ENCODE measurements around the gene ITGA4. TPM values are rescaled to one million over a fixed set of nuclear protein-coding genes. Genes with fewer than 3 reads are reported as not detected.
"Not testable (repeated sequence)": the region's sequence is repeated elsewhere in the genome, so short reads cannot be mapped to it uniquely, and the experiment has no call there.

Gene ITGA4
- total RNA-seq, 2 experiments from 2014 or later, result 27.7 to 33.6 TPM

DNA sequence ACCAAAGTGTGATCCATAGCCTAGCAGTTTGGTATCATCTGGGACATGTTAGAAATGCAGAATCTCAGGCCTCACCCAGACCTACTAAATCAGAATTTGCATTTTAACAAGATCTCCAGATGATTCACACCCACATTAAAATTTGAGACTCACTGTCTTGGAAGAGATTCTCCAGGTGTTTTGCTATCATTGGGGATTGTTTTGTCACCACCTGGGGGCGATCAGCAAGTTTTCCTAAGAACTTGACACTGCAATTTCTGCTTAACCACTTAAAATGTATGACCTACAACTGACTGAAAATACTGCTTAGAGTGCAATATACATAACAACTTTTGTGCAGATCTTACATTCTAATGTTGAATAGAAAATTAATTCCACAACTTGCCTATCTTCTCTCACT lies 18.9 kb upstream of the ITGA4 start:
- ChIA-PET CTCF (interaction anchor here (1.3 to 1.7 kb wide), 2 partner anchors 20 to 24 kb away, joined by 3 read pairs; no protein-coding TSS in a partner anchor), POLR2A (no interaction called here)
- intact Hi-C loops (cut with DNase I, micrococcal nuclease), result loop anchor here in 1 of 2 experiments (10.0 kb wide), 1 partner anchor 277 kb away; no protein-coding TSS in a partner anchor
- ATAC-seq (peak; percentile 58), DNase-seq (peak; percentile 33)
- Mint-ChIP-seq H3K4me1 (peaks cover 17% of the 10 kb centered on the region), H3K27me3 (no peaks in the 10 kb centered on the region), H3K4me3 (no peak overlapping the region), H3K27ac (no peak overlapping the region), H3K36me3 (ENCODE audit: low read depth) (no peaks in the 10 kb centered on the region), H3K9me3 (ENCODE audit: low read depth) (peaks cover 2% of the 10 kb centered on the region)

DNA sequence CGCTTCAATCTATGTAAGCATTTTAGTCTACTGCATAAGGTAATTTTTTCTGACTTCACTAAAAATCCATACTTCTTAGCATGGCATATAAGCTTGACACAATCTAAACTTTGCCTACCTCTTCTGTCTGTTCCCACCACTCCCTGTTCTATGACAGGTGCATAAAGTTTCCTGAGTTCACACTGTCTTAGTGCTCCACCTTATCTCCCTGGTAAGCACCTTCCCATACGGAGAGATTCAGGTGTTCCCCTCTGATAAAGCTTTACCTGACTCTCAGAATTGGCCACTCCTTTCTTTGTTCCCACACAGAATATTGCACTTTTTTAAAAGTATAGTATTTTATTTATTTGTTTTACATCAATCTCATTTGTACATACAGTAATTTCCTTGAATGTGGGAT lies 16.8 kb upstream of the ITGA4 start:
- no peaks in the 10 kb centered on the region for H3K27me3 Mint-ChIP-seq
- ATAC-seq (no peak), DNase-seq (no peak)
- H3K9me3 Mint-ChIP-seq (ENCODE audit: low read depth), result no peaks in the 10 kb centered on the region
- H3K4me1 Mint-ChIP-seq, result peaks cover 29% of the 10 kb centered on the region
- H3K27ac Mint-ChIP-seq, result no peak overlapping the region
- no peaks in the 10 kb centered on the region for H3K36me3 Mint-ChIP-seq (ENCODE audit: low read depth)
- no peak overlapping the region for H3K4me3 Mint-ChIP-seq
- ChIA-PET POLR2A (no interaction called here), CTCF (interaction anchor here (1.5 kb wide), 1 partner anchor 15 kb away, joined by 4 read pairs; no protein-coding TSS in a partner anchor)
- intact Hi-C loops (cut with DNase I, micrococcal nuclease), result no loop called here

DNA sequence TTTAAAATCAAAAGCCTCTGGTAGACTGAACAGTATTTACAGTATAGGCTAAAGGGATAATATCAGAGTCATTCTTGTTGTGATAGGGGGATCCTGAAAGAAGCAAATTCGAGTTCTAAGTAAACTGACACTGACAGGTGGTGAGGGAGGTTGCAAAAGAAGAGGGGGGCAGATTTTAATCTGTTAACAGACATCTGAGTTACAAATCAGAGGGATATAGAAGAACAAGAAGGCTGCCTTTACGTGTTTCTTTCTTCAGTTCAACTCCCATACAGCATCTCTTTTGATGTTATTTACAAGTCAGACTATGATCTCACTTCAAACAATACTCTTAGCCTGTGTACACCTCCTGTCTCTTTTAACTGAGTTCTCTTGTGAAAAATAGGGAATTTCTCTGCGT lies 16.3 kb upstream of the ITGA4 start:
- H3K27ac Mint-ChIP-seq, result no peak overlapping the region
- intact Hi-C loops (cut with DNase I, micrococcal nuclease), result no loop called here
- ChIA-PET CTCF (no interaction called here), POLR2A (no interaction called here)
- DNase-seq (no peak), ATAC-seq (no peak)
- peaks cover 29% of the 10 kb centered on the region for H3K4me1 Mint-ChIP-seq
- H3K4me3 Mint-ChIP-seq, result no peak overlapping the region
- no peaks in the 10 kb centered on the region for H3K9me3 Mint-ChIP-seq (ENCODE audit: low read depth)
- no peaks in the 10 kb centered on the region for H3K27me3 Mint-ChIP-seq
- no peaks in the 10 kb centered on the region for H3K36me3 Mint-ChIP-seq (ENCODE audit: low read depth)

DNA sequence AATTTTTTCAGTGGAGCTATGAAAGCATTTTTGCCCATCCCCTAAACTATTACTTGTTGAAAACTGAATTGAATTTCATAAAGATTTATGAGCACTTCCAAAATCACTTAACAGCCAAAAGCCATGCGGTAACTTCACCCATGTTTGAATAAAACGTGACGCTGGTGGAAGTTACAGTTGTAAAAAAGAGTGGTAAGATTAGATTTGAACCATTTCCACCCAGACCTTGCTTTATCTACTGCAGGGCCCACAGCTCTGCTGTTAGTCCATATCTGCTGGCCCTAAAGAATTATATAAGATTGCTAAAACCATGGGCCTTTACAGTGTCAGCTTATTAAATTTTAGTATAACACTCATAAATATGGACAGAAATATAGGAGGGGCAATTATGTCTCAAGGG lies 15.5 kb upstream of the ITGA4 start:
- ATAC-seq (no peak), DNase-seq (no peak)
- Mint-ChIP-seq H3K27me3 (no peaks in the 10 kb centered on the region), H3K4me3 (no peak overlapping the region), H3K27ac (no peak overlapping the region), H3K4me1 (peaks cover 29% of the 10 kb centered on the region), H3K36me3 (ENCODE audit: low read depth) (no peaks in the 10 kb centered on the region), H3K9me3 (ENCODE audit: low read depth) (no peaks in the 10 kb centered on the region)
- ChIA-PET CTCF (interaction anchor here (1.0 to 2.1 kb wide), 2 partner anchors 16 to 25 kb away, joined by 3 to 6 read pairs; partner anchors contain the start of gene ITGA4), POLR2A (no interaction called here)
- intact Hi-C loops (cut with DNase I, micrococcal nuclease), result no loop called here

DNA sequence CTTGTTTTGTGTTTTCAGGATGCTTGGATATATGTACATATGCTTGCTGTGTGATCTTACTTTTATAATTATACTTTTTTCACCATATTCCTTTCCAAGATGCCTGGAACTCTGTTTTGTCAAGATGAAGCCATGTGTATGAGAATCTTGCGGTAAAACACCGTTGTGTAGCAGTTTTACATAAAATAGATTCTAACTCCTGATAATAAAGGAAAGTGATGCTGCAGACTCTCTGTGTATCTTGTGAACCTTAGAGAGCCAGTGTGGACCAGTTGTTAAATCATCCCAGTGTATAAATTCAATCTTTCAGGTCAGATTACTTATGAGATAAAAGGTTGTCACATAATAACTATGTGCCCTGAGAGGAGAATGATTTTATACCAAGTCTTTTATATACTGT lies 12.5 kb upstream of the ITGA4 start:
- Mint-ChIP-seq H3K36me3 (ENCODE audit: low read depth) (no peaks in the 10 kb centered on the region), H3K27ac (no peak overlapping the region), H3K4me3 (no peak overlapping the region), H3K27me3 (no peaks in the 10 kb centered on the region), H3K9me3 (ENCODE audit: low read depth) (peaks cover 2% of the 10 kb centered on the region), H3K4me1 (peaks cover 16% of the 10 kb centered on the region)
- no peak for DNase-seq
- ATAC-seq, result no peak
- intact Hi-C loops (cut with DNase I, micrococcal nuclease), result no loop called here
- ChIA-PET POLR2A (no interaction called here), CTCF (no interaction called here)

DNA sequence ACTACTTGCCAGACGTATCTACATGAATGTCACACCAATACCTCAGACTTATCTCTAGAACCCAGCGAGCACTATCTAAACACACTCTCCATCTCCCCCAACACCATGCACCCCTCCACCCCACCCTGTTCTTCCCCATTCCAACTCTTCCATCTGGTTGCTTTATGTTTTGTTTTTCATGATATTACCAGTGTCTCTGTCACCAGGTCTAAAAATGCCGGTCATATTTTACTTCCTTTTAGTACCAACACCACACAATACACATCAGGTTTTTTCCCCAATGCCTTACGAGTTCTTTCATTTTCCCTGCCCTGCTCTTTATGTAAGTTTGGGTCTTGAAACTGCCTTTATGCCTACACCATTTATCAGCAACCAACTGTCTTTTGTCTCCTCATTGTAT lies 10.2 kb upstream of the ITGA4 start:
- DNase-seq (no peak), ATAC-seq (peak; percentile 66)
- Mint-ChIP-seq H3K4me1 (peaks cover 16% of the 10 kb centered on the region), H3K9me3 (ENCODE audit: low read depth) (peaks cover 2% of the 10 kb centered on the region), H3K27me3 (no peaks in the 10 kb centered on the region), H3K27ac (no peak overlapping the region), H3K4me3 (no peak overlapping the region), H3K36me3 (ENCODE audit: low read depth) (no peaks in the 10 kb centered on the region)
- intact Hi-C loops (cut with DNase I, micrococcal nuclease), result no loop called here
- ChIA-PET CTCF (no interaction called here), POLR2A (no interaction called here)

DNA sequence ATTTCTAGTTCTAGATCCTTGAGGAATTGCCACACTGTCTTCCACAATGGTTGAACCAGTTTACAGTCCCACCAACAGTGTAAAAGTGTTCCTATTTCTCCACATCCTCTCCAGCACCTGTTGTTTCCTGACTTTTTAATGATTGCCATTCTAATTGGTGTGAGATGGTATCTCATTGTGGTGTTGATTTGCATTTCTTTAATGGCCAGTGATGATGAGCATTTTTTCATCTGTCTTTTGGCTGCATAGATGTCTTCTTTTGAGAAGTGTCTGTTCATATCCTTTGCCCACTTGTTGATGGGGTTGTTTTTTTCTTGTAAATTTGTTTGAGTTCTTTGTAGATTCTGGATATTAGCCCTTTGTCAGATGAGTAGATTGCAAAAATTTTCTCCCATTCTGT lies 7.9 kb upstream of the ITGA4 start:
- H3K9me3 Mint-ChIP-seq (ENCODE audit: low read depth); H3K27ac Mint-ChIP-seq; H3K4me3 Mint-ChIP-seq; DNase-seq; H3K36me3 Mint-ChIP-seq (ENCODE audit: low read depth); CTCF ChIA-PET; H3K27me3 Mint-ChIP-seq; ATAC-seq; POLR2A ChIA-PET; intact Hi-C loops (cut with DNase I, micrococcal nuclease): not testable (repeated sequence)
- H3K4me1 Mint-ChIP-seq, result peaks cover 16% of the 10 kb centered on the region

DNA sequence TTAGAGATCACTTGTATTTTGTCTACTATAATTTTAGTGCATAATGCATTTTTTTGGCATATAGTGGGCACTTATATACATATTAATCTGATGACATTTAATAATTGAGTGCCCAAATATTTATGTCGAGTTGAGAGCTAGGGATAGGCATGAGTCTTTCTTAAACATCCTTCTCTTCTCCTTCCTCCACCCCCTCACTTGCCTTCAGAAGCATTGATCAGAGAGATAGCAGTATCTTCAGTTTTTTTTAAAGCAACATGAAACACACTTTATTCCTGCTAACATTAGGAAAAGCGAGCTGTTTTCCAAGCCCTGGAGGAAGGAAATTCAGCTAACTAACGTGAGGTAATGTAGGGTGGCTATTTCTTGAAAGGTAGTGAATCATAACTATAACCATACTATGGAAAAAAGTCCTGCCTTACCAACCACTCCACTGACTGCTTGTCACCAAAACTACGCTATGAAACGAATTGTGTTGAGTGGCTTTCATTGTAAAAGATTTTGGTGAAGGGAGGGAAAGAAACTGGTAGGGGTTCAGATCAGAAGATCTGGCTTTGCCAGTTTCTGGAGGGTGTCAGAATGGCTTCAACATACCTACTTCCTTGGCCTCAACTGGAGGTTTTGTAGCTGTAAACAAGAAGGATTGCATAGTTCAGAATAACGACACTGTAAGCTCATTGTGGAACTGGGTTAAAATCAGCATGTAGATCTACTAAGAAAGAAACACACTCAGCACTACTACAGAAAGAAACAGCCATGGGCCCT lies 2.3 kb upstream of the ITGA4 start:
- peak; percentile 6 for ATAC-seq
- CTCF ChIA-PET, result interaction anchor here (0.6 to 6.7 kb wide), 7 partner anchors 13 to 351 kb away, joined by 3 to 55 read pairs (median 5); no protein-coding TSS in a partner anchor
- H3K4me1 Mint-ChIP-seq, result peaks cover 37% of the 10 kb centered on the region

DNA sequence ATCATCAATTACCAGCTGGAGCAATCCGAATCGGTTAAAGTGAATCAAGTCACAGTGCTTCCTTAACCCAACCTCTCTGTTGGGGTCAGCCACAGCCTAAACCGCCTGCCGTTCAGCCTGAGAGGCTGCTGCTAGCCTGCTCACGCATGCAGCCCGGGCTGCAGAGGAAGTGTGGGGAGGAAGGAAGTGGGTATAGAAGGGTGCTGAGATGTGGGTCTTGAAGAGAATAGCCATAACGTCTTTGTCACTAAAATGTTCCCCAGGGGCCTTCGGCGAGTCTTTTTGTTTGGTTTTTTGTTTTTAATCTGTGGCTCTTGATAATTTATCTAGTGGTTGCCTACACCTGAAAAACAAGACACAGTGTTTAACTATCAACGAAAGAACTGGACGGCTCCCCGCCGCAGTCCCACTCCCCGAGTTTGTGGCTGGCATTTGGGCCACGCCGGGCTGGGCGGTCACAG lies 496 bp upstream of the ITGA4 start:
- ChIA-PET POLR2A (interaction anchor here (0.7 kb wide), 1 partner anchor 375 kb away, joined by 5 read pairs; no protein-coding TSS in a partner anchor), CTCF (interaction anchor here (0.8 to 6.7 kb wide), 11 partner anchors 11 to 352 kb away, joined by 3 to 55 read pairs (median 3); no protein-coding TSS in a partner anchor)
- Mint-ChIP-seq H3K27ac (peak overlapping the region; percentile 89), H3K4me1 (peaks cover 50% of the 10 kb centered on the region), H3K27me3 (no peaks in the 10 kb centered on the region), H3K9me3 (ENCODE audit: low read depth) (no peaks in the 10 kb centered on the region), H3K4me3 (peak overlapping the region; percentile 91), H3K36me3 (ENCODE audit: low read depth) (peaks cover 7% of the 10 kb centered on the region)
- intact Hi-C loops (cut with DNase I, micrococcal nuclease), result loop anchor here (1.0 to 5.0 kb wide), 9 partner anchors 26 to 474 kb away; partner anchors contain the start of gene UBE2E3 (in 1 of the 2)
- ATAC-seq, result peak; percentile 65
- DNase-seq, result peak; percentile 79

More for the DNA sequence above, 2.3 kb upstream of the ITGA4 start:
- DNase-seq, result no peak
- POLR2A ChIA-PET, result interaction anchor here (0.6 to 1.3 kb wide), 2 partner anchors 12 to 61 kb away, joined by 3 read pairs; no protein-coding TSS in a partner anchor
- no peak overlapping the region for H3K4me3 Mint-ChIP-seq
- peak overlapping the region; percentile 89 for H3K27ac Mint-ChIP-seq
- H3K9me3 Mint-ChIP-seq (ENCODE audit: low read depth), result no peaks in the 10 kb centered on the region
- H3K27me3 Mint-ChIP-seq, result no peaks in the 10 kb centered on the region
- H3K36me3 Mint-ChIP-seq (ENCODE audit: low read depth), result peaks cover 7% of the 10 kb centered on the region
- intact Hi-C loops (cut with DNase I, micrococcal nuclease), result loop anchor here (1.0 to 5.0 kb wide), 4 partner anchors 25 to 473 kb away; partner anchors contain the start of gene UBE2E3 (in 1 of the 2)

DNA sequence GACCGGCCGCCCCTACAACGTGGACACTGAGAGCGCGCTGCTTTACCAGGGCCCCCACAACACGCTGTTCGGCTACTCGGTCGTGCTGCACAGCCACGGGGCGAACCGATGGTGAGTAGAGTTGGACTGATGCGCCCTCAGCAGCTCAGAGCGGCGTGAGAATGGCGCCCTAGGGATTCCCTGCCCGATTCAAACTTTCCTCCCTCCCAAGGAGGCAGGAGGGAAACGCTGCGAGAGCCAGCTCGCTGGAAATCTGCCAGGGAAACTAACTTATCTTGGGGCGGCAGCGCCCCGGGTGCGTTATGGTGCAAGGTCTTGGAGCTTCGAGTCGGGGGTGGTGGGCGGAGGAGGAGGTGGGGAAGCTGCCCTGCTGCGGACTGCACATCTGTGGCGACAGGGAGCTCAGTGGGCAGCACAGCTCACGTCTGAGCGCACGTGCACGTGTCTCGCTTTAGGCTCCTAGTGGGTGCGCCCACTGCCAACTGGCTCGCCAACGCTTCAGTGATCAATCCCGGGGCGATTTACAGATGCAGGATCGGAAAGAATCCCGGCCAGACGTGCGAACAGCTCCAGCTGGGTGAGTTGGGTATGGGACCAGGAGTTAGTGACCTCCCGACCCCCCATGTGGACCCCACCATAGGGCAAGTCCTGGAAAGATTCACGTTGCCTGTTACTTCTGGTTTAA lies 697 bp downstream of the ITGA4 start:
- Mint-ChIP-seq H3K27ac (peak overlapping the region; percentile 95), H3K36me3 (ENCODE audit: low read depth) (peaks cover 7% of the 10 kb centered on the region), H3K4me3 (peak overlapping the region; percentile 91), H3K27me3 (no peaks in the 10 kb centered on the region), H3K4me1 (peaks cover 59% of the 10 kb centered on the region), H3K9me3 (ENCODE audit: low read depth) (no peaks in the 10 kb centered on the region)
- DNase-seq, result peak; percentile 72
- intact Hi-C loops (cut with DNase I, micrococcal nuclease), result loop anchor here (1.0 to 5.0 kb wide), 10 partner anchors 27 to 476 kb away; partner anchors contain the start of gene UBE2E3 (in 1 of the 2)
- ChIA-PET CTCF (interaction anchor here (0.5 to 6.7 kb wide), 17 partner anchors 10 to 477 kb away, joined by 3 to 55 read pairs (median 3); no protein-coding TSS in a partner anchor), POLR2A (no interaction called here)
- ATAC-seq, result peak; percentile 17

DNA sequence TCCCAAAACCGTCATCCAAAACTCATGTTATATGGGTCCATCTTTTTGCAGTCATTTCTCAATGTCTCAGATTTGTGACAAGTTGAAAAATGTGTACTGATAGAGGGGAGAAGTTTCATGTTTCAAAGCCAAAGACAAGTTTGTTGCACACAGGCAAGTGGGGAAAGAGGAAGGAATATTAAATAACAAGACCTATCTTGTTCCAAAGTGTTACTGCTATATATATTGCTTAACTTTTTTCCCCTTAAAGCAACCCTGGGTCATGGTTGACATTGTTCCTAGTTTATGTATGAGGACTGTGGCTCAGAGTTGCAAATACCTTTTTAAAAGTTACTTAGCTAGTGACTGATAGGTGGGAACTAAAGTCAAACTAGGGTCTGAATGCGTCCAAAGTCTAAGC lies 1.7 kb downstream of the ITGA4 start:
- H3K27me3 Mint-ChIP-seq, result no peaks in the 10 kb centered on the region
- H3K9me3 Mint-ChIP-seq (ENCODE audit: low read depth), result no peaks in the 10 kb centered on the region
- ChIA-PET POLR2A (interaction anchor here (0.7 kb wide), 1 partner anchor 347 kb away, joined by 4 read pairs; no protein-coding TSS in a partner anchor), CTCF (interaction anchor here (1.2 to 6.7 kb wide), 4 partner anchors 9 to 378 kb away, joined by 3 to 55 read pairs (median 3); no protein-coding TSS in a partner anchor)
- peaks cover 16% of the 10 kb centered on the region for H3K36me3 Mint-ChIP-seq (ENCODE audit: low read depth)
- no peak for DNase-seq
- H3K4me1 Mint-ChIP-seq, result peaks cover 69% of the 10 kb centered on the region
- peak overlapping the region; percentile 95 for H3K27ac Mint-ChIP-seq
- peak overlapping the region; percentile 91 for H3K4me3 Mint-ChIP-seq
- ATAC-seq, result no peak
- intact Hi-C loops (cut with DNase I, micrococcal nuclease), result loop anchor here (2.0 to 5.0 kb wide), 4 partner anchors 37 to 477 kb away; partner anchors contain the start of gene UBE2E3 (in 1 of the 2)

Data from activated CD4-positive, alpha-beta T cell treated with anti-CD3 and anti-CD28 coated beads for 36 hours (primary cell).